NCI-H128 (cell line): ENCODE results near the gene CCDC187.
"Not testable (repeated sequence)": the region's sequence is repeated elsewhere in the genome, so short reads cannot be mapped to it uniquely, and the experiment has no call there.

ENCODE experiments used
- DNase-seq: peaks from one replicate; lab custom pipeline; 2025; ENCODE audit not compliant: unreplicated experiment; lab: John Stamatoyannopoulos, UW

Gene CCDC187

DNA sequence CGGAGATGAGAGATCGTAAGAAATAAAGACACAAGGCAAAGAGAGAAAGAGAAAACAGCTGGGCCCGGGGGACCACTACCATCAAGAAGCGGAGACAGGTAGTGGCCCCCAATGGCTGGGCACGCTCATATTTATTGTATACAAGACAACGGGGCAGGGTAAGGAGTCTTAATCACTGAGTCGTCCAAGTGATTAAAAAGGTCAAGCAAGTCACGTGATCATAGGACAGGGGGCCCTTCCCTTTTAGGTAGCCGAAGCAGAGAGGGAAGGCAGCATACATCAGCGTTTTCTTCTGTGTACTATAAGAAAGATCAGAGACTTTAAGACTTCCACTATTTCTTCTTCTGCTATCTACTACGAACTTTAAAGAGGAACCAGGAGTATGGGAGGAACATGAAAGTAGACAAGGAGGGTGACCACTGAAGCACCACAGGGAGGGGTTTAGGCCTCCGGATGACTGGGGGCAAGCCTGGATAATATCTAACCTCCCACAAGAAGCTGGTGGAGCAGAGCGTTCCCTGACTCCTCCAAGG, 33.7 kb downstream of the CCDC187 start:
- no peak for DNase-seq

DNA sequence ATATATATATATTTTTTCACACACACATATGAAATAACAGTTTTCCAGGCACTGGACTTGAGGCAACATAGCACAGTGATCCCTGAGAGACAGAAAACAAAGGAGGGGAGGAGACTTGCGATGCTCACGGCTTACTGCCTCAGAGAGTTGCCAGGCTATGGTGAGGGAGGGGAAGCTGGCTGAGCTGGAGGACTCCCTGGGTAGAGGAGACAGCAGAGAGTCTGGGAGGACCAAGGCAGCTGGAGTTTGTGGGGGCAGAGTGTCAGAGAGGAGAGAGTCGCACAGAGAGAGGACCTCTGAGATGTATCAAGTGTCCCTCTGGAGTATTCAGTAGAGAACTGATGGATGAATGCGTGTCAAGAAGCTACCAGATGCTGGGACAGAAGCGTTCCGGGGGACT, 35.2 kb downstream of the CCDC187 start:
- no peak for DNase-seq

DNA sequence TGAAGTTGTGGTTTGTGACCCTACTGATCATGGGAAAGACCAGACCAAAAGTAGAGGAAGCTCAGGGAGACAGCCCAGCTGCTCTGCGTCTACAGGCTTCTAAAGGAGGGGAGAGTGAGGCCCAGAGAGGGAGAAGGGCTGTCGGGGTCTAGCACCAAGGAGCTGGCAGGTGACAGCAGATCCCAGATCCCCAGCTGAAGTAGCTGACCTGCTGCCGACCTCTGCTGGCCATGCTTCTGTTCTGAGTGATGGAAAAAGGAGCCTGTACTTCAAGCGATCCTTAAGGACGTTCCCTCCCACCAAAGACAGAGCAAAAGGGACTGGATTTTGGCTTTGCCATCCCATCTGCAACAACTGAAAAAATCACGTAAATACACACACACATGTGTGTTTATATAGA, 35.6 kb downstream of the CCDC187 start:
- no peak for DNase-seq

DNA sequence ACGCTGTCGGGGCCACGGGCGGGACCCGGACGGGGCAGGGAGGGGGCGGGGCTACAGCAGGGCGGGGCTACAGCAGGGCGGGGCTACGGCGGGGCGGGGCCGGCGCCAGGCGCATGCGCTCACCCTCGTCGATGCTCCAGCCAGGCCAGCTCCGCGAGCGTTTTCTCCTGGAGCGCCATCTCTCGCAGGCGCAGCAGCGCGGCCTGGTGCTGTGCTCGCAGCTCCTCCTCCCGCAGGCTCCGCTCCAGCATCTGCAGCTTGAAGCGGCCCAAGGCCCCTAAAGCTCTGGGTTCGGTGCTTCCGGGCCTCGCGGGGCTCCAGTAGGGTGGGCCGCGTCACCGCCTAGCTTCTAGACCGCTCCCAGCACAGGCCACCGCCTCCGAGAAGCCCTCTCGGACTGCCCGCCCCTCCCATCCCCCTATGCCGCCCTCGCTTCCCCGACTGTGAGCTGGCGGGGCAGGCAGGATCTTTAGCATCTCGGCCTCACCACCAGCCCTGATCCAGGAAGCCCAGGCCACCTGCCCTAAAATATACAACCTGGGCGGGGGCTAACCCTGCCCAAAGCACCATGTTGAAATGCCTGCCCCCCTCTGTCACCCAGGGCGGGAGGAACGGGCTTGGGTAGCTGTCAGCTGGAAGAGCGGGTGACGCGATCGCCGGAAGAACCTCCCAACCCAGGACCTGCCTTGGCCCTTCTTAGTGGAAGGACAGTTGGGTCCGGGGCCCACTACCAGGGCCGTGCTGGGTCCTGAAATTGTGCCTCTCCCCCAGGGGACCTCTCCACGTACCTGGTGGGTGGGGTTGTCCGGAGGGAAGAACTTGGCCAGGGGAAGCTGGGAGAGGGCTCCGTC, 36.4 kb downstream of the CCDC187 start:
- no peak for DNase-seq

DNA sequence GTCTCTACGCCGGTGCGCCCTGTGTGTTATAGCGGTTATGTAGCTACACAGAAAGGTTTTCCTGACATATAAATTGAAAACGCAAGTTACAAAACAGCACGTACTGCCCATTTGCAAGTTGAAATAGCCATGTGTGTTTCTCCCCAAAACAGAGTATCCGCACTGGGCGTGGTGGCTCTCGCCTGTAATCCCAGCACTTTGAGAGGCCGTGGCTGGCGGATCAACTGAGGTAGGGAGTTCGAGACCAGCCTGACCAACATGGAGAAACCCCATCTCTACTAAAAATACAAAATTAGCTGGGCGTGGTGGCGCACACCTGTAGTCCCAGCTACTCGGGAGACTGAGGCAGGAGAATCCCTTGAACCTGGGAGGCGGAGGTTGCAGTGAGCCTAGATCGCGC, 37.3 kb downstream of the CCDC187 start:
- DNase-seq = not testable (repeated sequence)

DNA sequence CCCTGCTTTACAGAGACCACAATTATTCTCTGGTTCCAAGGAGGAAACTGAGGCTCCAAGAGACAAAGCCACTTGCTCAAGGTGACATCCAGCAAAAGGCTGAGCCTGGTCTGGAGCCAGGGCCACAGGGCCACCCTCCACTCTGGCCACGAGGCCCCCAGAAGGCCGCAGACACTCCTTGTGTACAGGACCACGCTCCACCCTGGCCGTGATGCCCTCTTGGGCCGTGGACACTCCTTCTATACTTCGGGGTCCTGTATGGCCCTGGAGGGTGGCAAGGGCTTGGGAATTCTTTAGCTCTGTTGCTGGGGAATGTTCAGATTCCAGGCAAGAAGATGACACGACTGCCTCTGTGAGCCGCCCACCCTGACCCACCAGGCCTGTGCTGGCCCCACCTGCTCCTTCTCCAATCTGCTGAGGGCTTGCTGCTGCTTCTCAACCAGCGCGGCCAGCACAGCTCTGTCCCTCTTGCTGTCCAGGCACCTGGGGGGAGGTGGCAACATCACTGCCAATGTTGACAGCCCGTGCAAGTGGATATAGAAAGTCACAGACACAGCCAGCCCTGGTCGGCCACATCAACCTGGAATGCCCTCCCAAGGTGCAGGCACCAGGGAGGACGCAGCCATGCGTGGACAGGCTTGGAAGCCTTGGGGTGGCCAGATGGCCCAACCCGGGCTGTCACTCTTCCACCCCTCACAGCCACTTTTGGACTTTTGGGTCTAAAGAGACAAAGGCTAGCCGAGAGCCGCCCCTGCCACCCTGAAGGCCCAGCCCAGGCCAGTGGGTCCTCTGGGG, 38.1 kb downstream of the CCDC187 start:
- DNase-seq = no peak

DNA sequence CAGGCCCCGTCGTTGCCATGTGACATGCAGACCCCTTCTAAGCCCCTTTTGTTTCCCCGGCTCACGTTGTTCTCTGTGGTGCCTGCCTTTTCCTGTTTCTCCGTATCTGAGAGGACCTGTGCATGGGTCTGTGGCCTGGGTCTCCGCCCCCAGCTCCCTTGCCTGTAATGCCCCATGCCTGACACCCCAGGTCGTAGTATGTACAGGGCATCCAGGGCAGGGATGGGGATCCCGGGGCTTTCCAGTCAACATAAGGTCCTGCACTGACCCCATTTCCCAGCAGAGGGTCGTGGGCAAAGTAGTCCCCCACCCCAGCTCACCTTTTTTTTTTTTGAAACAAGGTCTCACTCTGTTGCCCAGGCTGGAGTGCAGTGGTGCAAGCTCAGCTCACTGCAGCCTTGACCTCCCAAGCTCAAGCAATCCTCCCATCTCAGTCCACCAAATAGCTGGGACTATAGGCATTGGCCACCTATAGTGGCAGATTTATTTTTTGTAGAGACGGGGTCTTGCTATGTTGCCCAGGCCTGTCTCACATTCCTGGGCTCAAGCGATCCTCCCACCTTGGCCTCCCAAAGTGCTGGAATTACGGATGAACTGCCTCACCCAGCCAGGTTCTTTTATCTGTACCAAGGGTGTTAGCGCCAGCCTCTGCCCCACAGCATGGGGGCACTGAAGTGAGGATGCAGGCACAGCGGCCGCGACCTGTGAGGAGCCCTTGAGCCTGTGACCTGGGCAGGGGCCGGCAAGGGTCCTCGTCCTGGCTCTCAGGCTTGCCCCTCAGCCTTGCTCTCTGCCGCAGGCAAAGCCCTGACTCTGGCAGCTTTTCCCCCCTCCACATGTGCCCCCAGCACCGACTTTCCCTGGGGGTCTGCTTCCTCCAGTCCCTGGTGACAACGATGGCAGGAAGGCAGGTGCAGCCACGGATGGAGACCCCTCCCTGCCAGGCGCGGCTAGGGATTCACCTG, 39.2 kb downstream of the CCDC187 start:
- no peak for DNase-seq

DNA sequence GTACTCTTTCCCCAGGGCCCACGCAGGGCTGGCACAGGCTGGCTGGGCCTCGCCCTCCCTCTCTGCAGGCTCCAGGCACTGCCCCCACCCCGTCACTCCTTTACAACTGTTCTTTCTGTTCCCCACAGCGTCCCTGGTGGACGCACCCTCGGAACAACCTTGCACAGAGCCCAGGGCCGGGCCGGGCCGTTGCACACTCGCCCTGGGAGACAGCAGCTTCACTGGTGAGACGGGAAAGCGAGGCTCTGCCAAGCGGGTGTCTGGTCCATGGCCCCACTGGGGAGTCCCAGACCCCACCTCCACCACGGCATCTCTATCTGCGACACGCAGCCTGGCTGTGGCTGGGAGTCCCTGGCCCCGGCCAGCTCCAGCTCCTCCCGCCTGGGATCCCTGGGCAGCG, 39.9 kb downstream of the CCDC187 start:
- DNase-seq = no peak

DNA sequence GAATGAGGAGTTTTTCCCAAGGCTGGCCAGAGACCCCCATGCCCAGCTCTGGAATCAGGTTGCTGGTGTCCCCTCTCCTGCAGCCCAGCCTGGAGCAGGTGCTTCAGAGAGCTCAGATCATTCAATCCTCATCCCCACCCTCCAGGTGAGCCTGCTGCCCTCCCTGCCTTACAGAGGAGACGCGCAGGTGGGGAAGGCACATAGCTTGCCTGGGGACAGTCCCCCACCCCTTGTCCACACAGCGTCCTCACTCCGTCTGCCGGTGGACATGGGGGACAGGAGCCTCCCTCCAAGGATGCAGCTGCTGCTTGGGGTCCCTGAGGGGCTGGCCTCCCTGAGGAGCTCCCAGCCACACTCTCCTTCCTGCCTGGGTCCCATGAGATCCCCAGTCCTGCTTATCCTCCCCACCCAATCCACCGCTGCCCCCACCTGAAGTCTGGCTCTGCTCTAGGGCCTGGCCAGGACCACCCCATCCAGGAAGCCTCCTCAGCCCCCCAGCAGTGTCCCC, 41.2 kb downstream of the CCDC187 start:
- no peak for DNase-seq

DNA sequence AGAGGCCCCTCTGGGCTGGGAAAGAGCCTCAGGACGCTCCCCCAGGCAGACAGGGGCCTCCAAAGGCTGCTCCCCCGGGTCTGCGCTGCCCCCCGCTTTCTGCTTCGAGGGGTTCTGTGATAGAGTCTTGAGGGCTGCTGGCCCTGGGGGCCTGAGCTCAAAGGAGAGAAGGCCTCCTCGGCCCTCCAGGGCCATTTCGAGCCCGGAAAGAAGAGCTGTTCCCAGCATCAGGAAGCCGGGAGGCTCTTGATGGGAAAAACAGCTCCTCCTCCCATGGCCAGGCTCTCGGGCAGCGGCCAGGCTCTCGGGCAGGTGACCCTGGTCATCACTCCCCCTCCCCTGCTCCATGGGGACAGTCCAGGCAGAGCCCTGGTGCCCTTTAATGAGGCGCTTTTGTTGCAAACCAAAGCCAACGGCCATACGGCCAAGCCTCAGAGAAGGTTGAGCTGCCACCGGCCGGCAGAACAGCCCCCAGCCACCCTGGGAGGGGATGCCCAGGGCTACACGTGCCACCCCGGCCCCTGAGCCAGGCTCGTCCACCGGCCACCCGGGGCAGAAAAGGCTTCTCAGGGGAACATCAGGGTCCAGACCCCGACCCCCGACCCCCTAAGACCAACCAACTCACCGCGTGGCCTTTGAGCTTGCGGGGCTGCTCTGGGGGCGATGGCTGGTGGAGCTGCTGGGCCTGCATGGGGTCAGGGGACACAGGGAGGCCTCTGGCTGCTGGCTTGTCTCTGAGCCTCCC, 42.0 kb downstream of the CCDC187 start:
- DNase-seq = no peak

DNA sequence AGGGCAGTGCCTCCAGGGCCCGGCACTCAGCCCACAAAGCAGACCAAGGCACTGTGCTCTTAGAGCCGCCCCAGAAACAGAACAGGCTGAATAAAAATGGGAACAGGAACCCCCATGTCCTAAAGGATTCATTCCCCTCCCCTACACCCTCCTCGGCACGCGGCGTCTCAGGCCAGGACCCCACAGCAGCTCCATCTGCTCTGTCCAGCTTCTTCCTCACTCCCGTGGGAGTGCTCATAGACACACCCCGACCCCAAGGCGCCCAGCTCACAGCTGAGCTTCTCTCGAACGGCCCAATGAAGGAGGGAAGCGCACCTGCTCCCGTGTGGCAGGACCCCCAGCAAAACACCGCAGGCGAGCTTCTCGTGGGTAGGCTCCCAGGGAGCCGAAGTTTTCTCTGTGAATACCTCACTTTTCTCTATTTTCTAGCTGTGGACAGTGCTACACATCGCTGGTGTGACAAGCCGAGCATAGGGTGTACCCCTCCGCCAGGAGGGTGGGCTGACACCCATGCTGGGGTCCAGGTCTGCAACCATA, 42.9 kb downstream of the CCDC187 start:
- DNase-seq = no peak

DNA sequence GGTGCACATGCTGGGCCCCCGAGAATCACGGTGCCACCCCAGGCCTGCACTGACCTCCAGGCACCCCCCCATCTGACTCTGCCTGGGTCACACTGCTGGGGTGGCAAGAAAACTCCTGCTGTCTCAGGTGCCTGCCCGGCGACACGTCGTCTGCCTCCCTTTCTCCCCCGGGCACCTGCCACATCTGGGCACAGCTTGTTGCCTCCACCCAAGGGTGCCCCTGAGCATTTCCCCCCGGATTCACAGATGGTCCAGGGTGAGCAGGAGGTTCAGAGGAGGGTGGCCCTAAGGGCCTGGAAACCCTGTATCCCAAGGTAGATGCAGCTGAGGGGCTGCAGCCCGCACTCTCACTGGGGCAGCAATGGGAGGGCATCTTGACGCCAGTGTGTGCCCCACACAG, 43.4 kb downstream of the CCDC187 start:
- DNase-seq = no peak

DNA sequence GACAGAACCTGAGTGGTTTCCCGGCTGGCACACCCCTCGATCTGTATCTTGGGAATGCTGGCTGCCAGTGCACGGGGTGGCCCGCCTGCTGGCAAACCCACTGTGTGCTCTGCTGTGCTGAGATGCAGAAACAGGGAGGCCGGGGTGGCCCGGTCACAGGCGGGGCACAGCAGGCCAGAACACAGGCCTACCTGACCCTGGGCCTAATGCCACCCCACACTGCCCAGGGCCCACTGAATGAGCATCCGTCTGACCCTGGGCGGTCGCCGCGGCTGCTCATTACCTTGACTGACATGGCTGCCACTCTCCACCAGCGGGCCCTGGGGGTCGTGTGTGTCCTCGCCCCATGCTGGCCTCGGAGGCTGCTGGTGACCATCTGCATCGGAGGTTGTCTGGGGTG, 44.1 kb downstream of the CCDC187 start:
- no peak for DNase-seq

DNA sequence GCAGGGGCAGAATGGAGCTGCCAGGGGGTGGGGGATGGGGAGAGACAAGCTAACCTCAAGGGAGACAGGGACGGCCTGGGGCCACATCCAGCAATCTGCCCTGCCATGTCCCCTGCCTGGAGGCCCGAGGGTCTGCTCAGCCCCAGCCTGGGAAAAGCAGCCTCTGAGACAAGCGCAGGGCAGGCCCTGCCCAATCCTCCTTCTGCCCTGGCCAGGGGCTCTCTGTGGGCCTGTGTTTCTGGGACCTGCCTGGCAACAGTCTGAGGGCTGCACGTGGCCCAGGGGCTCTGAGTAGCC, 44.4 kb downstream of the CCDC187 start:
- DNase-seq = no peak

DNA sequence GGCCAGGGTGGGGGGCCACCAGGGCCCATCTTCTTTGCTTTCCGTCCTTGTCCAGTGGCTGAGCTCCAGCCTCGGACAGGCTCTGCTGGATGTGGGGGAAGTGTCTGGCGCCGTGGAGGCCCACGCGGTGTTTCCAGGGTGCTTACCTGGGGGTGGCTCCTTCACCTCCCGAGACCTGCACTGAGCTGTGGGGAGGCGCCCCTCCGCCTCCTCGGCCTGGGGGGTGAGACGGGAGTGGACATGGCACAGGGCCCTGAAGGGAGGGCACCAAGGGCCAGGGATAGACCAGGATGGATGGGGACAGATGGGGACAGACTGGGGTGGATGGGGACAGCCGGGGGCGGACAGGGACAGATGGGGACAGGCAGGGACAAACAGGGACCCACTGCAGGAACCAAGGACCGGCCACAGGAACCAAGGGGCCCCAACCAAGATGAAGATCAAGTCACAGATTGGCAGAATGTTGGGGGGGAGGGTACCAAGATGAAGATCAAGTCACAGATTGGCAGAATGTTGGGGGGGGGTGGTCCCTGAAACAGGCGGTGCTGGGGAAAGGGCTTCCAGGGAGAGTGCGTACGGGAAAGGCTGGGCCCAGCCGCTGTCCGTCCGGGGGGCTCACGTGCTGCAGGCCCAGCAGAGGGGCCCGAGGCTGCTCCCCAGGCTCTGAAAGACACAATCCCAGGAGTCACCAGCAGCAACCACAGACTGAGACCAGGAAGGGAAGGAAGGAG, 44.9 kb downstream of the CCDC187 start:
- no peak for DNase-seq

DNA sequence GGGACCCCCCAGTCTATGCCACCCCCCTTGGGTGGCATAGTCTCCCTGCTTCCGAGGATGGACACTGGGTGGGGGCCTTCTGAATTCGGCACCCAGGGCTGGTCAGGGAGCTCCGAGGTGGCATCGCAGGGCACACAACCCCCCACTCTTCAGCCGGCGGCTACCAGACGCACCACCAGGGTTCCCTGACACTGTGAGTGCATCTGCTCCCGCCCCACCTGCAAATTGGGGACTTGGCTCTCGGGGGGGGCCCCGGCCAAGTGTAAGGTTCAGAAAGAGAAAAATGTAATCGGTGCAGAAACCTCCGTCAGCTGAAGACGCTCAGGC, 45.6 kb downstream of the CCDC187 start:
- no peak for DNase-seq

DNA sequence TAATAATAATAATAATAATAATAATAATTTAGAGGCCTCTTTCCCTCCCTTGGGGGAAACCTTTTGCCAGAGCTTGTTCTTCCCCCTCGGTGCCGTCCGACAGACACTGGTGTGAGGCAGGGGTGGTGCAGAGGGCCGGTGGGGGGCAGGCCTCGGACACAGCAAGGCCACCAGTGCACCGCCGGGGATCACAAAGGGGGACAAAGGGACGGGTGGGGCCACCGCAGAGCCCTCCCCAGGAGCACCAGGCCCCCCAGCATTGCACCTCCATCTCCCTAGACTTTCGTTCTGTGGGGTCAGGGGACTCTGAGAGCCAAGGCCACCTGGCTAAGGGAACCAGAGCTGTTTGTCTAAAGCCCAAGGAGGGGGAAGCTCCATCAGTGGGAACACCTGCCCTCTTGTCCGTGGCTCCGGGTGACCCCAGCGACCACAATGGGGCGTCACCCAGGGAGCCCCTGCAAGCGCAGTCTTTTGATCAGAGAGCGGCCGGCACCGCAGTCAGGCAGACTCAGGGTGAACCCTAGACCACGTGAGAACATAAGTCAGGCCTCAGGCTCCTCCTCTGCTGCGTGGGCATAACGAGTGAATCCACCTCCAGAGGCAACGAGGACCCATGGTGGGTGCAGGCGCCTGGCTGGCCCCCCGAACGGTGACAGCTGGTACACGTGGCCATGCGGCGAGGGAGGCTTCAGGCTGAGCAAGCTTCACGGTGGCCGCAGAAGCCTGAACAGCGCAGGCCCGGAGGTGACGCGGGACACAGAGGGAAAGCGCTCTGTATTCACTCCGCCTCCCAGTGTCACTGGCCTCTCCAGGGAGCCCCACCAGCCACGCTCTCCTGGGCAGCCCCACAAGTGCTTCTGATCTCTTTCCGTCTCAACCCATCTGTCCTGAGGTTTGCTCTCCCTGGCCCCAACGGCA, 46.3 kb downstream of the CCDC187 start:
- no peak for DNase-seq
